Amygdala (tissue), 56 donors: ENCODE data around the gene FBXL20.
"Not testable (repeated sequence)": the region's sequence is repeated elsewhere in the genome, so short reads cannot be mapped to it uniquely, and the experiment has no call there.

Experiments
- DNase-seq, 56 donors: peaks; one replicate each; lab custom pipeline; 2025; lab: John Stamatoyannopoulos, UW

Gene FBXL20

DNA sequence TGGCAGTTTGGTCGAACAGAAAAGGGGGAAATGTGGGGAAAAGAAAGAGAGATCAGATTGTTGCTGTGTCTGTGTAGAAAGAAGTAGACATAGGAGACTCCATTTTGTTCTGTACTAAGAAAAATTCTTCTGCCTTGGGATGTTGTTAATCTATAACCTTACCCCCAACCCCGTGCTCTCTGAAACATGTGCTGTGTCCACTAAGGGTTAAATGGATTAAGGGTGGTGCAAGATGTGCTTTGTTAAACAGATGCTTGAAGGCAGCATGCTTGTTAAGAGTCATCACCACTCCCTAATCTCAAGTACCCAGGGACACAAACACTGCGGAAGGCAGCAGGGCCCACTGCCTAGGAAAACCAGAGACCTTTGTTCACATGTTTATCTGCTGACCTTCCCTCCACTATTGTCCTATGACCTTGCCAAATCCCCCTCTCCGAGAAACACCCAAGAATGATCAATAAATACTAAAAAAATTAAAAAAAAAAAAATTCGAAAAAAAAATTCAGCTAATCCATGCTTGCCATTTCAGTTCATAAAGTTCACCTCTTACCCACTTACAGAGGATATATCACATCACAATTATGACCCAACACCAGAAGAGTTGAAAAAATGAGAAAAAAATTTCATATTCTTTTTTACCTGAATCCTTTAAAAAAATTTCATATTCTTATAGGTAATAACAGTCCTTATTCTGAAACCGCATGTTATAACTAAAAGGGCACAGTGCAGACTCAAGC lies 67.2 kb downstream of the FBXL20 start:
- not testable (repeated sequence) for DNase-seq

DNA sequence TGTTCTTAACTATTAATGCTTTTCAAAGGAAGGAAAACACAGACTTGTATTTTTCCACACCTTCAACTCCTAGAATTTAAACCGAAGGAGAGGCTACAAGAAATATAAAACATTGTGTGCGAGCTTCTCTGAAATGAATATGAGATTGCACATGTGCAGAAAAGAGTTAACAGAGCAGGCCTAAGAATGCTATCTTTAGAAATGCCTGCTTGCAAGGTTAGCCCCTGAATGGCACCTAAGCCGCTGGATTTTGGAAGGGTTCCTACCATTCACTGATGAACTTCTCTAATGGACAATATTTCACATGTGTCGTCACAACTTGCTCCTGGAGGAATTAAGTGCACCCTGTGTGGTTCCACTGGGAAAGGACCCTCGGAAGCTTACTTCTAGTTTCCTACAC lies 69.3 kb downstream of the FBXL20 start:
- no peak for DNase-seq

DNA sequence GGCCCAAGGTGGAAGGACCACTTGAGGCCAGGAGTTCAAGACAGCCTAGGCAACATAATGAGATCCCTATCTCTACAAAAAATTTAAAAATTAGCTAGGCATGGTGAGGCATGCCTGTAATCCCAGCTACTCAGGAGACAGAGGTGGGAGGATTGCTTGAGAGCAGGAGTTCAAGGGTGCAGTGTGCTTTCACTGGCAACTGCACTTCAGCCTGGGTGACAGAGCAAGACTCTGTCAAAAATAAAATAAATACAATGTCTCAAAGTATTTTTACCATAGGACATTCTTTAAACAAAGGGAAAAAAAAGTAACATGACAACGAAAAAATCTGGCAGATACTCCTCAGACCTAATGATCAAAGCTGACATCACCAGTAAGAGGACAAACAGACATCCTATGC lies 72.6 kb downstream of the FBXL20 start:
- DNase-seq, result no peak

DNA sequence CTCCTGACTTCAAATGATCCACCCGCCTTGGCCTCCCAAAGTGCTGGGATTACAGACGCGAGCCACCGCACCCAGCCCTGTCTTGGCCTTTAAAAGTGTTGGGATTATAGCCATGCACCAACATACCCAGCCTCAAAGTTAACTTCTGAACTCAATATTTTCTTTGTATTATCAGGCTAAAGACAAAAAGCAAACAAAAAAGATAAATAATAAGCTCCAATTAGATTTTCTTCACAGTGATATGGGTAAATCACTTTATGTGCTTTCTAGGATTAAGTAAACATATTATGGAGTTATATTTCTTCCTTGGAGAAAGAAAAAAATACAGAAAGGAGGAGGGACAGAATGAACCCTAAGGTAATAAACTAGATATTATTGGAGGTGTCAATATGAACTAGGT lies 74.3 kb downstream of the FBXL20 start:
- DNase-seq, result no peak

DNA sequence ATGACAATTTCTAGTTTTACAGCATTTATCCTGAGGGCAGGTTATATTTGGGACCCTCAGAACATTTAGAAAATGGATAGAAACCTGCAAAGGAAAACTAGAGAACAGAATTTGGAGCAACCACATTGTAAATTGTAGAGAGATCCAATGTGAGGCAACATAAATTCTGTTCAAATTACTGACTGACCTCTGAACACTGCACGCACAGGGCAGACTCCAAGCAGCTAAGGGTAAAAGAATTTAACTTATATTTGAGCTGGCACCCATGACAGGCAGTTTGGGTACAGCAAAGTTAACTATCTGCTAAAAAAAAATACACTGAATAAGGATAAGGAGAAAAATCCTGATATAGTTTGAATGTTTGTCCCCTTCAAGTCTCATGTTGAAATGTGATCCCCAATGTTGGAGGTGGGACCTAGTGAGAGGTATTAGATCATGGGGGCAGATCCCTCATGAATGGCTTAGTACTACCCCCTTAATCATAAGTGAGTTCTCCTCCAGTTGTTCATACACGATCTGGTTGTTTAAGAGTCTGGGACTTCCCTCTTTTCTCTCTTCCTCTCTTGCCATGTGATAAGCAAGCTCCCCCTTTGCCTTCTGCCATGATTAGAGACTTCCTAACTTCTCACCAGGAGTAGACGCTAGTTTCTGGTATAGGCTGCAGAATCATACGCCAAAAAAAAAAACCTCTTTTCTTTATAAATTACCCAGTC lies 75.7 kb downstream of the FBXL20 start:
- peak in 2 of 56 donors; percentile 5 to 7 for DNase-seq

DNA sequence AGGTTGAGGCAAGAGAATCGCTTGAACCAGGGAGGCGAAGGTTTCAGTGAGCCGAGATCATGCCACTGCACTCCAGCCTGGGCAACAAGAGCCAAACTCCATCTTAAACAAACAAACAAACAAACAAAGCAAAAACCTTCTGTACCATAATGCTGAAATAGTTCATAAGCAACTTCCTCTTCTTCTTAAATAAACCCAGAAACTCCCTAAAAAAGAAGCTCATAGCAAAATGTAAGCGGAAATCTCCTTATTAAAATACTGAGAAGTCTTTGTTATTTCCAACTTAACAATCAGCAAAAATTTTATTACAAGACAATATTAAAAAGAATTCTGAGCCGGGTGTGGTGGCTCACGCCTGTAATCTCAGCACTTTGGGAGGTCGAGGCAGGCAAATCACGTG lies 82.8 kb downstream of the FBXL20 start:
- no peak for DNase-seq

DNA sequence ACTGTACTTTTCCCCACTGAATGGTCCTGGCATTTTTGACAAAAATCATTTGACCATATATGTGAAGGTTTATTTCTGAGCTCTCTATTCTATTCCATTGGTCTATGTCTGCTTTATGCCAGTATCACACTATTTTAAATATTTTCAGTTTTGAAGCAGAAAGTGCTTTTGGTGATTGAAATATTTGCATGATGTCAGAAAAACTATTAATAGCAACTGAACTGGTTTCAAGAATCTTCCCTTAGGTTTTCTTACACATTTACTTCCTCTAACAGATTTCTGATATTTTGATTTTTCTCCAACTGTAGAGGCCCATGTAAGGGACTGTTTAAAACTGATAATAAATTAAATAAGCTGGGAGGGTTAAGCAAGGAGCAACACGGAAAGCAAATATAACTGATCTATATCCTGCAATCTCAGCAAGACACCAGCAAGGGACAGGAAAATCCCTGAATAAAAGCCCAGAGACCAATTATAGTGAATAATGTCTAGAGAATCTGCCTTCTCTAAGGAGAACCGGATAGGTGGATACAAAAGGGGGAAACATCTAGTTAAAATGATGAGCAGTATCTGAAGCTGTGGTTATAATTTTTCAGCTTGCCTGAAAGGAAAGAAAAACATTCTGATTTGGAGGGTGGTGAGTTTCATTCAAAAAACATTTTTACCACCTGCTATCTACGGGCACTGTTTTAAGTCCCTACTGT lies 94.8 kb downstream of the FBXL20 start:
- no peak for DNase-seq

DNA sequence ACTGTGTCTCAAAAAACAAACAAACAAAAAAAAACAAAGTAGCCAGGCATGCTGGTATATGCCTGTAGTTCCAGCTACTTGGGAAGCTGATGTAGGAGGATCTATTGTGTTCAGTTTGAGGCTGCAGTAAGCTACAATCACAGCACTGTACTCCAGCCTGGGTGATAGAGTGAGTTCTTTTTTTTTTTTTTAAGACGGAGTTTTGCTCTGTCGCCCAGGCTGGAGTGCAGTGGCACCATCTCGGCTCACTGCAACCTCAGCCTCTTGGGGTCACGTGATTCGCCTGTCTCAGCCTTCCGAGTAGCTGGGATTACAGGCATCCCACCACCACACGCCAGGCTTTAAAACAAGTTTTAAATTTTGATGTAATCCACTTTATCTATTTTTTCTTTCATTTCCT lies 95.4 kb downstream of the FBXL20 start:
- DNase-seq, result peak in 1 of 56 donors; percentile 3

DNA sequence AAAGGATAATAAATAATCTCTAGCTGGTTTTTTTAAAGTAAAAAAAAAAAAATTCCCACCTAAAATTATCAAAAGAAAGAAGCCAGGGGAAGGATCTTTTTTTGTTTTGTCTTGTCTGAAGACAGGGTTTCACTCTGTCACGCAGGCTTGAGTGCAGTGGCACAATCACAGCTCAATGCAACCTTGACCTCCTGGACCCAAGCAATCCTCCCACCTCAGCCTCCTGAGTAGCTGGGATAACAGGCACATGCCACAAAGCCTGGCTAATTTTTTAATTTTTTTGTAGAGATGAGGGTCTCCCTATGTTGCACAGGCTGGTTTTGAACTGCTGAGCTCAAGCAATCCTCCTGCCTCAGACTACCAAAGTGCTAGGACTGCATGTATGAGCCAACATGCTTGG lies 97.2 kb downstream of the FBXL20 start:
- DNase-seq, result no peak

DNA sequence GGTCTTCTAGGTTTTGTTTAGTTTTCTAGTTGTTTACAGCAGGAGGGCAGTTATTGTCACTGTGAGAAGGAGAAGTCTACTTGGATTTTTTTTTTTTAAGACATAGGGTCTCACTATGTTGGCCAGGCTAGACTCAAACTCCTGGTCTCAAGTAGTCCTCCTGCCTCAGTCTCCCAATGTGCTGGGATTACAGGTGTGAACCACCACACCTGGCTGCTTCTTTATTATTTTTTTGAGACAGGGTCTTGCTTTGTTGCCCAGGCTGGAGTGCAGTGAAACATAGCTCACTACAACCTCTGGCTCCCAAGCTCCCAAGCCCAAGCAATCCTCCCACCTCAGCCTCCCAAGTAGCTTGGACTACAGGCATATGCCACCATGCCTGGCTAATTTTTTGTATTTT lies 107.4 kb downstream of the FBXL20 start:
- no peak for DNase-seq

DNA sequence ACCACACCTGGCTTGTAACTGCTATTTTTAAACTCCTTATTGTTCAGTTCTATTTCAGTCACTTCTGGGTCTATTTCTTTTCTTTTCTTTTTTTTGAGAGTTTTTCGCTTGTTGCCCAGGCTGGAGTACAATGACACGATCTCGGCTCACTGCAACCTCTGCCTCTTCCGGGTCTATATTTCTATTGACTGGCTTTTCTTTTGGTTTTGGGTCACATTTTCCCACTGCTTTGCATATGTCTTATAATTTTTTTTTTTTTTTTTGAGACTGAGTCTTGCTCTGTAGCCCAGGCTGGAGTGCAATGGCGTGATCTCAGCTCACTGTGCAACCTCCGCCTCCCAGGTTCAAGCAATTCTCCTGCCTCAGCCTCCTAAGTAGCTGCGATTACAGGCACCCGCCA lies 108.9 kb downstream of the FBXL20 start:
- DNase-seq, result not testable (repeated sequence)

DNA sequence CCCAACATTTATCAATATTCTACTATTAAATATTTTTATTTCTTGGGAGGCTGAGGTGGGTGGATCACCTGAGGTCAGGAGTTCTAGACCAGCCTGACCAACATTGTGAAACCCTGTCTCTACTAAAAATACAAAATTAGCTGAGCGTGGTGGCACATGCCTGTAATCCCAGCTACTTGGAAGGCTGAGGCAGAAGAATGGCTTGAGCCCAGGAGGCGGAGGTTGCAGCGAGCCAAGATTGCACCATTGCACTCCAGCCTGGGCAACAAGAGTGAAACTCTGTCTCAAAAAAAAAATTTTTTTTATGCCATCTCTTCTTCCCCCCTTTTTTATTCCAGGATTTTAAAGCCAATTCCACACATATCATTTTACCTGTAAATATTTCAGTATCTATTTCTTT lies 114.9 kb downstream of the FBXL20 start:
- peak in 1 of 56 donors; percentile 11 for DNase-seq

DNA sequence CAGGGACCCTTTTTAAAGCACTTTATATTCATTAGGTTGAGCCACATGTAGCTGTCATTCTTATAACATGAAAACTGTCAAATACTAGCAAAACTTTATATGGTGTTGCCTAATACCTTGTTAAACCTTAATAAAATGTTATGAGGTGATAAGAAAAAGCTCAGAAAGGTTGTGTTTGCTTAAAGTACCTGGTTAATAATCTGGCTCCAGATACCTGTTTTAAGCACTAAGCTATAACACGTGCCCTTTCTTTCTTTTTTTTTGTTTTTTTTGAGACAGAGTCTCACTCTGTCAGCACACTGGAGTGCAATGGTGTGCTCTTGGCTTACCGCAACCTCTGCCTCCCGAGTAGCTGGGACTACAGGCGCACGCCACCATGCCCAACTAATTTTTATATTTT lies 116.7 kb downstream of the FBXL20 start:
- DNase-seq, result no peak

DNA sequence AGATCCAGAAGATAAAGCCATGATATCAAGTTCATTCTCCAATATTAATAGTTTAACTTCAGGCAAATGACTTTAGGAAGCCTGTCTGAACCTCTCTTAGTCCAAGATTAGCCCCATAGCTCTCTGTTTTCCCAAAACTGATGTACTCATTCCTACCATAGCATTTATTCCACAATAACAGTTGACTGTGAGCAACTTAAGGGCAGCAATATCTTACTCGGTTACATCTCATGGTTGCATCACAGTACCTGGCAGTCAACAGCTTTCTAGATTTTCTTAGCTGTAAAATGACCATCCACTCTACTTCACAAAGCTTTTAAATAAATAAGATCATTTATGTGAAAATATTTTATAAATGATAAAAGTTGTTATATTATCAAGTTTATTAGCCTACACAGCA lies 117.5 kb downstream of the FBXL20 start:
- no peak for DNase-seq

DNA sequence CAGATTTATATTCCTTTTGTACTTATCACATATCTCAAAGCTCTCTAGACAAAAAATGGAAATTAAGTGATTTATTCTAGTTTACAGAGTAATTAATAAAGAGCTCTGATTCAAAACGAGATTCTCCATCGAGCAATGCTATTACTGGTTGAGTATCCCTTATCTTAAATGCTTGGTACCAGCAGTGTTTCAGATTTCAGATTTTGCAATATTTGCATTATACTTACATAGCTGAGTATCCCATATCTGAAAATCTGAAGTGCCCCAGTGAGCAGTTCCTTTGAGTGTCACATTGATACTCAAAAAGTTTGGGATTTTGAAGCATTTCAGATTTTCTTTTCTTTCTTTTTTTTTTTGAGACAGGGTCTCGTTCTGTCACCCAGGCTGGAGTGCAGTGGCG lies 118.3 kb downstream of the FBXL20 start:
- DNase-seq, result no peak

DNA sequence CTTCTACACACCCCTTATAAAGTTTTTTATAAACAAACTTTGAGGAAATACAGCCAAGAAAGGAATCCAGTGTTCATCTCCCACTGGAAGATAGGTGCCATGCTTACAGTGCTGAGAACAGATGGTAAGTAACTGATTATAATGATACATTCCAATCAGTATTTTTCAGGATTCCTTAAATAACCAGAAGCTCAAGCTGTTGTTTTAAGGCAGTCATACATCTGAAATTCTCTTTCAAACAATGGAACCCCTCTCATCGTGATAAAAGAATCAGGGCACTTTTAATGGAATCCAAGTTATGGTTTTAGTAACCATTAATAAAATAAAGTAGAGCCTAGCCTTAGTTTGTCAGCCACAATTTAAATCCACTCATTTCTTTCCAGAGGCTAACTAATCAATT lies 119.6 kb downstream of the FBXL20 start:
- DNase-seq, result no peak

DNA sequence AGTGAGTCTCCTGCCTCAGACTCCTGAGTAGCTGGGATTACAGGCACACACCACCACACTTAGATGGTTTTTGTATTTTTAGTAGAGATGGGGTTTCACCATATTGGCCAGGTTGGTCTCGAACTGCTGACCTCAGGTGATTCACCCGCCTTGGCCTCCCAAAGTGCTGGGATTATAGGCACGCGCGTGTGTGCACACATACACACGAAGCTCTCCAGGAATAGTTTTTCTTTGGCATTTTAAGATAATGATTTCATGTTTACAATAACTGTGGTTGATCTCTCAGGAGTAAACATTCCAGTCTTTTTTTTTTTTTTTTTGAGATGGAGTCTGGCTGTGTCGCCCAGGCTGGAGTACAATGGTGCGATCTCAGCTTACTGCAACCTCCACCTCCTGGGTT lies 123.2 kb downstream of the FBXL20 start:
- DNase-seq, result not testable (repeated sequence)

DNA sequence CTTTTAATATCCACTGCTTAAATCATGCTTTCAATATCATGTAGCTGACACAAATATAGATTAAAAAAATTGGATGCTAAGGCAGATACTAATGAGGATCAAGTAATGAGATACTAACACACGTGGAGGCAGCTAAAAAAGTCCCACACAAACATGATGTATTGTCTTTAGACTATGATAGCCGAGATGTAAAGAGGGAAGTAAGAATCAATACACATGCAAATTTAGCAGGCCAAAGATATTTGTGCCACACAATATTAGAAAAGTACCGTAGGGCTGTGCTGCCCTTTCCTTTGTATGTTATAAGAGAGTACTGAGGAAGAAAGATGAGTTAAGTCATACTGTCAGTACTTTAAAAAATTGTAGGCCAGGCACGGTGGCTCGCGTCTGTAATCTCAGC lies 124.3 kb downstream of the FBXL20 start:
- no peak for DNase-seq

DNA sequence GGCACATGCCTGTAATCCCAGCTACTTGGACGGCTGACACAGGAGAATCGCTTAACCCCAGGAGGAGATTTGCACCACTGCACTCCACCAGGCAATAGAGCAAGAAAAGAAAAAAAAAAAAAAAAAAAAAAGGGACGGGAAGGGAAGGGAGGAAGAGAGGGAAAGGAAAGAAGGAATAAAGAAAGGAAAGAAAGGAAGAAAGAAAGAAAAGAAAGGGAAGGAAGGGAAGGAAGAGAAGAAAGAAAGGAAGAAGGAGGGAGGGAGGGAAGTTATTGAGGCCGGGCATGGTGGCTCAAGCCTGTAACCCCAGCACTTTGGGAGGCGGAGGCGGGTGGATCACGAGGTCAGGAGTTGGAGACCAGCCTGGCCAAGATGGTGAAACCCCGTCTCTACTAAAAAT lies 125.3 kb downstream of the FBXL20 start:
- DNase-seq, result no peak

DNA sequence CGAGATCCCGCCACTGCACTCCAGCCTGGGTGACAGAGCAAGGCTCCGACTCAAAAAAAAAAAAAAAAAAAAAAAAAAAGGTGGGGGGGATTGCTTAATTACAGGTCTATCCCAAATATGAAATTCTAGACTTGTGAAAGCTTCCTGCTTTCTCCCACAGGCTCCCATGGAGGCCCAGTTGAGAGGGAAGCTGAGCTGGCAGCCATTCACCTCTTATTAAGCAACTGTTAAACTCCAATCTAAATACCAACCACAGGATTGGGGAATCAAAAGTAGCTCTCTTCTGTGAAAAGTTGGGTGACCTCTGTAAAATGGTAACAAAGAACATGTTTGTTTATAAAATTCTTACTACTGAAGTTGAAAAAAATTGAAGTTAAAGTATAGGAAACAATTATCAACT lies 129.9 kb downstream of the FBXL20 start:
- DNase-seq, result no peak

DNA sequence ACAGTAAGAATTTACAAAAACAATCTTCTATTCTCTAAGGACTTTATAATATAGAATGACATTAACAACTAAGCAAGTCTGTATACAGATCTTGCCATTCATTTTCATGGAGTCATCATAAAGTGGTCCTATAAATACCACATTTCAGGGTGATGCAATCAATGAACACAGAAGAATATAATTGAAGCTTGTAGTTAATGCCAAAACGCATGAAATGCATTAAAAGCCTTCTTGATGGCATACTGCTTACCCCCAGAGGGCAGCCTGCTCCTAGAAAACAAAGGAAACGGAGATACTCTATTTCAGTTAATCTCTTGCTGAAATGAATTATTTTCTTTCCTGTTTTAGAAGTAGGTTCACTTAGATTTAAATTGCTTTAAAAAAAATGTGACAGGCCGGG lies 130.5 kb downstream of the FBXL20 start:
- DNase-seq, result peak in 4 of 56 donors; percentile 7 to 21 (median 13)

DNA sequence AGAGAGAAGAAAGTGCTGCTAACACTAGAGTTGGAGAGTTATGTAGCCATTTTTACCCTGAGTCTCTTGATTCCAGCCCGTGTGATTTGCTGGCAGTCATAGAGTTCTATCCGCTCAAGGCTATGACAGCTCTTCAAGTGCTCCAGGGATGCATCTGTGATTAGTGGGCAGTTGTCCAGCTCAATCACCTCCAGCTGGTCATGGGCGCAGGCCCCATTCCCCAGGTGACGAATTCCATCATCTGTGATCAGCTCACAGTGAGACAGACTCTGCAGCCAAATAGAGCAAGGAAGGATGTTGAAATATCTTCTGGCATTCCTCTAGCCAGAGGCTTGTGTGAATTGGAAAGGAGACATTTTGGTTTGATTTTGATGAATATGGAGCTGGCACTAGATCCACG lies 137.3 kb downstream of the FBXL20 start:
- no peak for DNase-seq
